HepG2 (cell line): Measurements from ENCODE around the gene RPS6KA2. TPM values are rescaled to one million over a fixed set of nuclear protein-coding genes. Genes with fewer than 3 reads are reported as not detected.

Source experiments
- ATAC-seq: fragments of 200-7000 bp; cut with Tn5 transposase; 3 replicates; pipeline ENCODE4 v1.9.1; 2020; ENCODE audit warnings: mild to moderate bottlenecking, moderate library complexity
- BruUV-seq: library from RNA; stranded (reverse); fragments of 400-500 nt; replicated peaks from 2 replicates; lab custom pipeline; 2021; lab: Mats Ljungman, UMichigan
- CTCF ChIA-PET: fragments of 300-600 bp; formaldehyde crosslinking; extraction: SDS; loops from one replicate; lab custom pipeline; 2021; ENCODE audit warnings: low total read pairs, inconsistent platforms, low intra/inter-chr PET ratio; lab: Yijun Ruan, JAX
- POLR2A ChIA-PET: fragments of 350-600 bp; sonication (Branson Sonifier 250); formaldehyde crosslinking; loops from one replicate; lab custom pipeline; 2020; ENCODE audit warnings: antibody characterized with exemption, inconsistent platforms; lab: Yijun Ruan, JAX
- DNase-seq: peaks from one replicate; pipeline ENCODE4 v3.0.0-alpha.2; 2015; ENCODE audit warnings: low spot score
- FAIRE-seq: peaks from 3 replicates; lab custom pipeline; 2011; peaks lifted over from hg19 to GRCh38; lab: Jason Lieb, UNC
- H2AFZ ChIP-seq: one replicate; pipeline ENCODE4 v1.6.1; 2011; ENCODE audit warnings: low read length, inconsistent platforms
- H3K27ac ChIP-seq: fragments of 300-600 bp; 3 replicates; pipeline ENCODE4 v1.8.0; 2011; ENCODE audit warnings: mixed run types, mild to moderate bottlenecking, mixed read lengths, low read length, inconsistent platforms; ENCODE audit not compliant: insufficient read depth; ENCODE audit errors: extremely low read length
- H3K27me3 ChIP-seq, 2 experiments: fragments of 200-600 bp in 1 of 2; 2 replicates in 1 of 2; 3 replicates in 1 of 2; pipeline versions ENCODE4 v1.6.0 to v1.8.0; 2011; ENCODE audit warnings: low read length in 2 of 2, mild to moderate bottlenecking in 2 of 2, moderate library complexity in 2 of 2, inconsistent platforms in 1 of 2; ENCODE audit not compliant: insufficient read depth in 2 of 2, control insufficient read depth in 1 of 2
- H3K36me3 ChIP-seq, 2 experiments: fragments of 200-600 bp in 1 of 2; replicated peaks in 1 of 2; 2 replicates in 1 of 2; 3 replicates in 1 of 2; pipeline versions ENCODE4 v1.5.1 to v1.8.0; 2011; ENCODE audit warnings: low read length in 2 of 2, inconsistent platforms in 1 of 2; ENCODE audit not compliant: insufficient read depth in 2 of 2, control insufficient read depth in 1 of 2
- H3K4me1 ChIP-seq: 2 replicates; pipeline ENCODE4 v1.5.1; 2012; ENCODE audit warnings: low read length, inconsistent platforms; ENCODE audit not compliant: insufficient read depth
- H3K4me2 ChIP-seq: 2 replicates; pipeline ENCODE4 v1.6.0; 2011; ENCODE audit warnings: low read depth, low read length, inconsistent platforms
- H3K4me3 ChIP-seq, 3 experiments: fragments of 200-600 bp in 1 of 3; sonication (generic), shearing (Covaris generic) in 1 of 3; replicated peaks in 1 of 3; 2 replicates each; pipeline ENCODE4 v1.5.1; 2011 to 2016; ENCODE audit warnings: low read length in 3 of 3, inconsistent platforms in 2 of 3, low read depth in 2 of 3, mild to moderate bottlenecking in 2 of 3, control low read depth in 1 of 3, mixed read lengths in 1 of 3; ENCODE audit not compliant: insufficient read depth in 1 of 3
- H3K79me2 ChIP-seq: one replicate; pipeline ENCODE4 v1.6.1; 2011; ENCODE audit warnings: low read length, inconsistent platforms; ENCODE audit not compliant: insufficient read depth
- H3K9ac ChIP-seq: 2 replicates; pipeline ENCODE4 v1.6.0; 2011; ENCODE audit warnings: mild to moderate bottlenecking, low read depth, low read length, inconsistent platforms; ENCODE audit not compliant: insufficient read depth
- H3K9me3 ChIP-seq: 2 replicates; pipeline ENCODE4 v1.5.1; 2012; ENCODE audit warnings: mild to moderate bottlenecking, low read length
- H4K20me1 ChIP-seq: 2 replicates; pipeline ENCODE4 v1.6.0; 2011; ENCODE audit warnings: inconsistent platforms, mild to moderate bottlenecking, low read length, moderate library complexity; ENCODE audit not compliant: insufficient read depth
- HMGA1 ChIP-seq: sonication (generic); formaldehyde crosslinking; conservative IDR thresholded peaks from 2 replicates; pipeline ENCODE4 v1.4.0; 2020; ENCODE audit warnings: missing genetic modification reagents
- HMGXB4 ChIP-seq, 2 experiments: sonication (generic) in 1 of 2; formaldehyde crosslinking in 1 of 2; IDR thresholded peaks; 2 replicates each; pipeline versions ENCODE4 v1.4.0 to v1.6.1; 2018 to 2020; ENCODE audit warnings: missing genetic modification reagents in 2 of 2, borderline replicate concordance in 1 of 2, low read depth in 1 of 2, mild to moderate bottlenecking in 1 of 2, missing biosample characterization in 1 of 2
- KDM3A ChIP-seq: IDR thresholded peaks from 2 replicates; pipeline ENCODE4 v1.6.1; 2018; ENCODE audit warnings: low read depth, missing compliant biosample characterization
- RXRA ChIP-seq: sonication (generic); formaldehyde crosslinking; IDR thresholded peaks from 2 replicates; pipeline ENCODE4 v1.5.1; 2020; ENCODE audit warnings: missing genetic modification reagents
- SRF ChIP-seq: IDR thresholded peaks from 2 replicates; pipeline ENCODE4 v1.6.1; 2011; ENCODE audit warnings: mild to moderate bottlenecking, low read depth, low read length, moderate library complexity
- SRSF1 ChIP-seq: fragments of 200-400 bp; formaldehyde crosslinking; optimal IDR thresholded peaks from 2 replicates; pipeline ENCODE3; 2017; ENCODE audit warnings: mild to moderate bottlenecking, low read depth, low read length, moderate library complexity
- UBTF ChIP-seq: sonication (generic); formaldehyde crosslinking; IDR thresholded peaks from 2 replicates; pipeline ENCODE4 v1.4.0; 2020; ENCODE audit warnings: mild to moderate bottlenecking, missing genetic modification reagents
- ZNF282 ChIP-seq: fragments of 450-650 bp; IDR thresholded peaks from 2 replicates; pipeline ENCODE4 v1.6.1; 2018; ENCODE audit not compliant: partially characterized antibody
- ZNF576 ChIP-seq: sonication (generic); formaldehyde crosslinking; IDR thresholded peaks from 2 replicates; pipeline ENCODE4 v1.4.0; 2020; ENCODE audit warnings: mild to moderate bottlenecking, missing genetic modification reagents
- ZNF644 ChIP-seq: IDR thresholded peaks from 2 replicates; pipeline ENCODE4 v1.6.1; 2016; ENCODE audit warnings: low read depth
- WGBS: methylation state at CpG from one replicate; pipeline ENCODE4 v1.1.6; 2017; ENCODE audit warnings: low lambda C conversion rate; 5-methylcytosine and 5-hydroxymethylcytosine counted together
- in situ Hi-C: cut with HindIII; loops from 2 replicates; pipeline ENCODE4 v1.10.0; 2017; ENCODE audit warnings: low pct_unique_long_range_greater_than_20kb; ENCODE audit not compliant: extremely low pct_ligation_motif_present
- intact Hi-C: fragments of 100-400 bp; cut with micrococcal nuclease; formaldehyde crosslinking; loops from one replicate; pipeline ENCODE4 v1.10.0; 2022; ENCODE audit not compliant: unreplicated experiment
- polyA plus RNA-seq, 8 experiments: library from polyadenylated mRNA; depleted of rRNA in 3 of 8; stranded (reverse) in 7 of 8; unstranded in 1 of 8; fragments of >200 nt; fragmentation: Illumina TruSeq in 4 of 8; extraction: Trizol in 4 of 8; gene quantifications; 2 replicates each; pipeline versions ENCODE4 v1.2.1 to v1.2.3, GENCODE V29; 2011 to 2016; ENCODE audit warnings: low read depth in 4 of 8, missing spikeins in 1 of 8, mixed read lengths in 1 of 8; ENCODE audit not compliant: insufficient read depth in 1 of 8
- total RNA-seq, 5 experiments: library from RNA; depleted of rRNA; stranded (reverse); fragments of >200 nt; fragmentation: Illumina TruSeq; extraction: Trizol; gene quantifications; 2 replicates each; pipeline ENCODE4 v1.2.3, GENCODE V29; 2016; ENCODE audit warnings: low read depth in 1 of 5
- TF ChIP-seq, protein P1 (sequence below): sonication (generic); formaldehyde crosslinking; IDR thresholded peaks from 2 replicates; pipeline ENCODE4 v1.5.0; 2020; ENCODE audit warnings: mild to moderate bottlenecking, missing genetic modification reagents, borderline replicate concordance
- TF ChIP-seq, protein P2 (sequence below): sonication (generic); formaldehyde crosslinking; IDR thresholded peaks from 2 replicates; pipeline ENCODE4 v1.5.0; 2020; ENCODE audit warnings: missing genetic modification reagents

The RPS6KA2 gene
- total and polyA plus RNA-seq, 2 of the 13 experiments (the other 11 are each of a cell fraction or from before 2014, with no cell fraction given): 0.22 to 0.38 TPM

DNA sequence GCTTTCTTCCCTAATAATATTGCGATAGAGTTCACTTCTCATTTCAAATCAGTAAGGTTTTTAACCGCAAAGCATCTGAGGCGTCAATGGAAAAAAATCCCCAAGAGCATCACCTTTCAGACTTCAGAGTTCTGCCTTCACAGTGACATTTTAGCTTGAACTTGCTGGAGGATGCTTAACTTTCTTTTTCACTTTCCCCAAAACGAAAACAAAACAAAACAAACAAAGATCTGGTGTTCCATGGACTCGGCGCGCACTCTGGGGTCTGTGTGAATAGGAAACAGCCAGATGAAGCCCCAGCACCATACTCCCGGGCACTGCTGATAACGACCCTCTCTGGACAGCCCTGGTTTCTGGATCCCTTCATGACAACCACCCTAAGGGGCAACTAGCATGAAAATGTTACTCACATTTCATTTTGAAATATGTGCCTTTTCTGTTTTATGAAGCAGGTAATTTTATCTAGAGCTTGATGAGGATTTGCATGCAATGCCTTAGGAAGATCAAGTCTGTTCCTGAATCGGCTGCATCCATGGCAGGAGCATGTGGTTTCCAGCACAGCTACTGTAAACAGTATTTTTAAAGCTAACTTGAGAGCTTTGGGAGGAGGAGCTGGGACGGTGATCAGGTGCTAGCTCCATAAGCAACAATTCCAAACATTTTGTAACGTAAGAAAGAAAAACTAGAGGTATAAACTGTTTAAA is 85.0 kb downstream of the RPS6KA2 start:
- H3K27me3 ChIP-seq: peaks cover 4 to 85% of the 10 kb centered on the region in 2 experiments; a peak in 4 of 5 replicates
- in situ Hi-C loops (no loop called here), intact Hi-C loops (no loop called here)
- FAIRE-seq: no peak
- DNase-seq: no peak
- 32% methylated on average over 12 of the region's 12 CpGs for WGBS
- H3K9ac ChIP-seq: no peak overlapping the region
- no peak overlapping the region for H3K4me2 ChIP-seq
- ChIA-PET POLR2A (no interaction called here), CTCF (no interaction called here)
- ATAC-seq: no peak
- H3K4me1 ChIP-seq: no peaks in the 10 kb centered on the region
- H3K9me3 ChIP-seq: no peaks in the 10 kb centered on the region
- no TSS peak for BruUV-seq
- no peaks in the 10 kb centered on the region for H3K36me3 ChIP-seq
- no peaks in the 10 kb centered on the region for H4K20me1 ChIP-seq
- H3K27ac ChIP-seq: no peak overlapping the region
- H3K79me2 ChIP-seq: no peaks in the 10 kb centered on the region
- no peak overlapping the region for H3K4me3 ChIP-seq
- H2AFZ ChIP-seq: no peak overlapping the region
- TF ChIP-seq ZNF644 (CRISPR knock-in tag) (no peak), ZNF282 (no peak), HMGXB4 (CRISPR knock-in tag; IDR thresholded peaks at IDR 0.05; ENCODE audit: borderline replicate concordance in 1 of 2, low read depth in 1 of 2) (no peak), SRF (no peak), KDM3A (CRISPR knock-in tag) (no peak), ZNF576 (CRISPR knock-in tag) (no peak), HMGA1 (CRISPR knock-in tag) (no peak), UBTF (no peak), SRSF1 (no peak), RXRA (CRISPR knock-in tag) (no peak)
- TF ChIP-seq, protein P1, sequence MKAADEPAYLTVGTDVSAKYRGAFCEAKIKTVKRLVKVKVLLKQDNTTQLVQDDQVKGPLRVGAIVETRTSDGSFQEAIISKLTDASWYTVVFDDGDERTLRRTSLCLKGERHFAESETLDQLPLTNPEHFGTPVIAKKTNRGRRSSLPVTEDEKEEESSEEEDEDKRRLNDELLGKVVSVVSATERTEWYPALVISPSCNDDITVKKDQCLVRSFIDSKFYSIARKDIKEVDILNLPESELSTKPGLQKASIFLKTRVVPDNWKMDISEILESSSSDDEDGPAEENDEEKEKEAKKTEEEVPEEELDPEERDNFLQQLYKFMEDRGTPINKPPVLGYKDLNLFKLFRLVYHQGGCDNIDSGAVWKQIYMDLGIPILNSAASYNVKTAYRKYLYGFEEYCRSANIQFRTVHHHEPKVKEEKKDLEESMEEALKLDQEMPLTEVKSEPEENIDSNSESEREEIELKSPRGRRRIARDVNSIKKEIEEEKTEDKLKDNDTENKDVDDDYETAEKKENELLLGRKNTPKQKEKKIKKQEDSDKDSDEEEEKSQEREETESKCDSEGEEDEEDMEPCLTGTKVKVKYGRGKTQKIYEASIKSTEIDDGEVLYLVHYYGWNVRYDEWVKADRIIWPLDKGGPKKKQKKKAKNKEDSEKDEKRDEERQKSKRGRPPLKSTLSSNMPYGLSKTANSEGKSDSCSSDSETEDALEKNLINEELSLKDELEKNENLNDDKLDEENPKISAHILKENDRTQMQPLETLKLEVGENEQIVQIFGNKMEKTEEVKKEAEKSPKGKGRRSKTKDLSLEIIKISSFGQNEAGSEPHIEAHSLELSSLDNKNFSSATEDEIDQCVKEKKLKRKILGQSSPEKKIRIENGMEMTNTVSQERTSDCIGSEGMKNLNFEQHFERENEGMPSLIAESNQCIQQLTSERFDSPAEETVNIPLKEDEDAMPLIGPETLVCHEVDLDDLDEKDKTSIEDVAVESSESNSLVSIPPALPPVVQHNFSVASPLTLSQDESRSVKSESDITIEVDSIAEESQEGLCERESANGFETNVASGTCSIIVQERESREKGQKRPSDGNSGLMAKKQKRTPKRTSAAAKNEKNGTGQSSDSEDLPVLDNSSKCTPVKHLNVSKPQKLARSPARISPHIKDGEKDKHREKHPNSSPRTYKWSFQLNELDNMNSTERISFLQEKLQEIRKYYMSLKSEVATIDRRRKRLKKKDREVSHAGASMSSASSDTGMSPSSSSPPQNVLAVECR: no peak
- TF ChIP-seq, protein P2, sequence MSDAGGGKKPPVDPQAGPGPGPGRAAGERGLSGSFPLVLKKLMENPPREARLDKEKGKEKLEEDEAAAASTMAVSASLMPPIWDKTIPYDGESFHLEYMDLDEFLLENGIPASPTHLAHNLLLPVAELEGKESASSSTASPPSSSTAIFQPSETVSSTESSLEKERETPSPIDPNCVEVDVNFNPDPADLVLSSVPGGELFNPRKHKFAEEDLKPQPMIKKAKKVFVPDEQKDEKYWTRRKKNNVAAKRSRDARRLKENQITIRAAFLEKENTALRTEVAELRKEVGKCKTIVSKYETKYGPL (CRISPR knock-in tag): no peak
